ENCODE data around the gene PEDS1.
"Not testable (repeated sequence)": the region's sequence is repeated elsewhere in the genome, so short reads cannot be mapped to it uniquely, and the experiment has no call there.

PEDS1 gene
- long read RNA-seq, full-length matches to known transcripts, result 173 of 185 reads
- long read RNA-seq, partial matches to known transcripts, result 7 of 185 reads
- long read RNA-seq, other reads (novel, unspliced or antisense), result 5 of 185 reads

DNA sequence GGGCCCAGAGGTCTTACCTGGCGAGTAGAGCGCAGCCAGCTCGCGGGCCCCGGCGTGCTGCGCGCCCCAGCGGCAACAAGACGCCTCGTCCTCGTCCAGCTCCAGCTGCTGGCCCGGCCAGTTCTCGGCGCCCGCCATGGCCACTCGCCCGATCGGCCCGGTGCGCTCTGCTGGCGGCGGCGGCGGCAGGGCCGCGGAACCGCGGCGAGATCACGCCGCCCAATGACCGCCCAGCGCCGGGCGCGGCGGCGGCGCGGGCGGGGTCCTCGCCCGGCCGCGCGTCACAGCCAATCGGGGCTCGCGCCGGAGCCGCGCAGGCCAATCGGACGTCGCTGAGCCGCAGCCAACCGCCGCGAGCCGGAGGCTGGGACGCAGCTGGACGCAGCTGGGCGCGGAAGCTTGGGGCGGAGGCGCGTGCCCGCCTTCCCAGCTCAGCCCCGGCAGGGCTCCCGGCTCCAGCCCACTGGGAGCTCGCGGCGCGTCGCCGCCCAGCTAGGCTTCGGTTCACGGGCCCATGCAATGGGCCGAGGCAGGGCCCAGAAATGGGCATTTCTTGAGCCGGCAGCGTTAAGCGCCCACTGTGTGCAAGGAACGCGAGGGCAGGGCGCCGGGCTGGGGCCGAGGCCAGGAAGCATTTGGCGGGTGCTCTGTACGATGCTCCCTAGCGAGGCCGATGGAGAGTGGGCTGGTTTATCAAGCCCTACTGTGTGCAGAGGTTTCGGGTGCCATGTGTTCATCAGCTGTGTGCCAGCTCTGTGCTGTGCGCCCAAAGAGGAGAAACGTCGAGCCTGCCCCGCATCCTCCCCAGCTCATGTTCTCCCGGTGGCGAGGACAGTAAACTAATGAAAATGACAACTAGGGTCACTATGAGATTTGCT lies at the start of gene PEDS1:
Gene PEDS1 (minus strand): TSS at position 224 of the 878 bp plus-strand sequence. CDS start 86 bp downstream, at position 138.
- peak within 1 kb of the TSS; percentile 97 for H3K4me3 ChIP-seq (replicated peaks; ENCODE audit: insufficient read depth, low read length)
- TF ChIP-seq GABPA (IDR thresholded peaks at IDR 0.05; ENCODE audit: low read depth) (no peak), POLR2AphosphoS5 (IDR thresholded peaks at IDR 0.05; ENCODE audit: low read depth) (peak; percentile 82)
- DNase-seq (ENCODE audit: low read depth in 1 of 2, low spot score in 1 of 2), result peak; percentile 84 to 86
- H3K27ac ChIP-seq (replicated peaks), result peak within 1 kb of the TSS; percentile 86
- no peaks in the 10 kb centered on the region for H3K27me3 ChIP-seq (ENCODE audit: insufficient read depth, poor library complexity, severe bottlenecking)

DNA sequence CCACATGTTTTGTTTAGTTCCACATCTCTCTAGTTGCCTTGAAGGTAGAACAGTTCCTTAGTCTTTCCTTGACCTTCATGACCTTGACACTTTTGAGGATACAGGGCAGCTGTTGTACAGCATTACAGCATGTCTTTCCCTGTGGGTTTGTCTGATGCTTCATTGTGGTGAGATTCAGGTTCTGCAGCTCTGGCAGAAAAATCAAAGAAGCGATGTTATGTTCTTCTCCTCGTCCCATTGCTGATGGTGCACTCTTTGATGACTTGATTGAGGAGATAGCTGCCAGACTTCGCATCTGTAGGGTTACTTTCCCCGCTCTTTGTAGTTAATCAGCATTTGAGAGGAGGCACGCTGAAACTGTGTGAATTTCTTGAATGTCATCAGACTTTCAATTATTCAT lies 49.2 kb upstream of the PEDS1 start:
- no peak for DNase-seq (ENCODE audit: low read depth in 1 of 2, low spot score in 1 of 2)
- H3K27me3 ChIP-seq (ENCODE audit: insufficient read depth, poor library complexity, severe bottlenecking), result no peaks in the 10 kb centered on the region
- no peak for TF ChIP-seq SPI1 (IDR thresholded peaks at IDR 0.05; ENCODE audit: borderline replicate concordance, low read depth)
- H3K4me3 ChIP-seq (replicated peaks; ENCODE audit: insufficient read depth, low read length), result no peak overlapping the region
- no peak overlapping the region for H3K27ac ChIP-seq (replicated peaks)

DNA sequence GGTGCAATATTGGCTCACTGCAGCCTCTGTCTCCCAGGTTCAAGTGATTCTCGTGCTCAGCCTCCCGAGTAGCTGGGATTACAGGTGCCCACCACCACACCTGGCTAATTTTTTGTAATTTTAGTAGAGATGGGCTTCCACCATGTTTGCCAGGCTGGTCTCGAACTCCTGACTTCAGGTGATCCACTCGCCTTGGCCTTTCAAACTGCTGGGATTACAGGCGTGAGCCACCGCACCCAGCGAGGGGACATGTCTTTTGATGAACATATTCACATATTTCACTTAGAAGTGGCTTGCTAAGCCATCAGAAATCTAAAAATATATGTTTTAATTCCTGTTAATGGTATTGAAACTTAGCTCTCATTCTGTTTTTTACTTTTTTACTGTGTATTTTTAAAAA lies 48.2 kb upstream of the PEDS1 start:
- not testable (repeated sequence) for DNase-seq (ENCODE audit: low read depth in 1 of 2, low spot score in 1 of 2); H3K27me3 ChIP-seq (ENCODE audit: insufficient read depth, poor library complexity, severe bottlenecking); H3K27ac ChIP-seq (replicated peaks); H3K4me3 ChIP-seq (replicated peaks; ENCODE audit: insufficient read depth, low read length)

DNA sequence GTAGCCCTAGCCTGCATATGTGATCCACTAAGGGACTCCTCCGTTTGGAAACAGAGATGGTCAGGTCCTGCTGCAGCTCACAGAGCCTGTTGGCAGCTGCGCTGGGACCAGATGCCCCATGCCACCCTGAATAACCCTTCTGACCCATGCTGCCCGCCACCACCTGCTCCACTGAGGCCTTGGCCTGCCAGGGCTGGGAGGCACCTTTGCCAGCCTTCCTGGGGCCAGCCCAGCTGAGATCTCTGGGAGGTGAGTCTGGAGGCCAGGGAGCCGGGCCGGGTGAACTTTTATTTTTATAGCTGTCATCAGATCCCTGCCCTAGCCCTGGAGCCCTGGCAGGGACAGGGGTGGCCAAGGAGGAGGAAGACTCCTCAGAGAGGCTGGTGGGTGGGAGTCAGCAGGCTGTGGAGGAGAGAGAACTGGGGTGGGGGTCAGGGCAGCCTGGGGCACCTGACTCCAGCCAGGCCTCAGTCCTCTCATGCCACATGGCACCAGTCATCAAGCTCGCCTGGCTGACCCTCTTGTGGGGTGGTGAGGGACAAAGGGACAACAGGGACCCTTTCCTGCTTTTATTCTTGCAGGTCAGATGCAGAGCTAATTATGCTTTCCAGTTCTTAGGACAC lies 47.1 kb upstream of the PEDS1 start:
- DNase-seq (ENCODE audit: low read depth in 1 of 2, low spot score in 1 of 2), result no peak
- Histone ChIP-seq H3K4me3 (replicated peaks; ENCODE audit: insufficient read depth, low read length) (no peak overlapping the region), H3K27ac (replicated peaks) (no peak overlapping the region), H3K27me3 (ENCODE audit: insufficient read depth, poor library complexity, severe bottlenecking) (no peaks in the 10 kb centered on the region)
- TF ChIP-seq SPI1 (IDR thresholded peaks at IDR 0.05; ENCODE audit: borderline replicate concordance, low read depth) (no peak), POLR2AphosphoS5 (IDR thresholded peaks at IDR 0.05; ENCODE audit: low read depth) (no peak), GABPA (IDR thresholded peaks at IDR 0.05; ENCODE audit: low read depth) (no peak)
- TF ChIP-seq, protein P1, sequence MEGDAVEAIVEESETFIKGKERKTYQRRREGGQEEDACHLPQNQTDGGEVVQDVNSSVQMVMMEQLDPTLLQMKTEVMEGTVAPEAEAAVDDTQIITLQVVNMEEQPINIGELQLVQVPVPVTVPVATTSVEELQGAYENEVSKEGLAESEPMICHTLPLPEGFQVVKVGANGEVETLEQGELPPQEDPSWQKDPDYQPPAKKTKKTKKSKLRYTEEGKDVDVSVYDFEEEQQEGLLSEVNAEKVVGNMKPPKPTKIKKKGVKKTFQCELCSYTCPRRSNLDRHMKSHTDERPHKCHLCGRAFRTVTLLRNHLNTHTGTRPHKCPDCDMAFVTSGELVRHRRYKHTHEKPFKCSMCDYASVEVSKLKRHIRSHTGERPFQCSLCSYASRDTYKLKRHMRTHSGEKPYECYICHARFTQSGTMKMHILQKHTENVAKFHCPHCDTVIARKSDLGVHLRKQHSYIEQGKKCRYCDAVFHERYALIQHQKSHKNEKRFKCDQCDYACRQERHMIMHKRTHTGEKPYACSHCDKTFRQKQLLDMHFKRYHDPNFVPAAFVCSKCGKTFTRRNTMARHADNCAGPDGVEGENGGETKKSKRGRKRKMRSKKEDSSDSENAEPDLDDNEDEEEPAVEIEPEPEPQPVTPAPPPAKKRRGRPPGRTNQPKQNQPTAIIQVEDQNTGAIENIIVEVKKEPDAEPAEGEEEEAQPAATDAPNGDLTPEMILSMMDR (IDR thresholded peaks at IDR 0.05; ENCODE audit: insufficient read depth, low read length), result no peak
- TF ChIP-seq, protein P2, sequence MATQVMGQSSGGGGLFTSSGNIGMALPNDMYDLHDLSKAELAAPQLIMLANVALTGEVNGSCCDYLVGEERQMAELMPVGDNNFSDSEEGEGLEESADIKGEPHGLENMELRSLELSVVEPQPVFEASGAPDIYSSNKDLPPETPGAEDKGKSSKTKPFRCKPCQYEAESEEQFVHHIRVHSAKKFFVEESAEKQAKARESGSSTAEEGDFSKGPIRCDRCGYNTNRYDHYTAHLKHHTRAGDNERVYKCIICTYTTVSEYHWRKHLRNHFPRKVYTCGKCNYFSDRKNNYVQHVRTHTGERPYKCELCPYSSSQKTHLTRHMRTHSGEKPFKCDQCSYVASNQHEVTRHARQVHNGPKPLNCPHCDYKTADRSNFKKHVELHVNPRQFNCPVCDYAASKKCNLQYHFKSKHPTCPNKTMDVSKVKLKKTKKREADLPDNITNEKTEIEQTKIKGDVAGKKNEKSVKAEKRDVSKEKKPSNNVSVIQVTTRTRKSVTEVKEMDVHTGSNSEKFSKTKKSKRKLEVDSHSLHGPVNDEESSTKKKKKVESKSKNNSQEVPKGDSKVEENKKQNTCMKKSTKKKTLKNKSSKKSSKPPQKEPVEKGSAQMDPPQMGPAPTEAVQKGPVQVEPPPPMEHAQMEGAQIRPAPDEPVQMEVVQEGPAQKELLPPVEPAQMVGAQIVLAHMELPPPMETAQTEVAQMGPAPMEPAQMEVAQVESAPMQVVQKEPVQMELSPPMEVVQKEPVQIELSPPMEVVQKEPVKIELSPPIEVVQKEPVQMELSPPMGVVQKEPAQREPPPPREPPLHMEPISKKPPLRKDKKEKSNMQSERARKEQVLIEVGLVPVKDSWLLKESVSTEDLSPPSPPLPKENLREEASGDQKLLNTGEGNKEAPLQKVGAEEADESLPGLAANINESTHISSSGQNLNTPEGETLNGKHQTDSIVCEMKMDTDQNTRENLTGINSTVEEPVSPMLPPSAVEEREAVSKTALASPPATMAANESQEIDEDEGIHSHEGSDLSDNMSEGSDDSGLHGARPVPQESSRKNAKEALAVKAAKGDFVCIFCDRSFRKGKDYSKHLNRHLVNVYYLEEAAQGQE (IDR thresholded peaks at IDR 0.05; ENCODE audit: insufficient replicate concordance, low read depth), result no peak

DNA sequence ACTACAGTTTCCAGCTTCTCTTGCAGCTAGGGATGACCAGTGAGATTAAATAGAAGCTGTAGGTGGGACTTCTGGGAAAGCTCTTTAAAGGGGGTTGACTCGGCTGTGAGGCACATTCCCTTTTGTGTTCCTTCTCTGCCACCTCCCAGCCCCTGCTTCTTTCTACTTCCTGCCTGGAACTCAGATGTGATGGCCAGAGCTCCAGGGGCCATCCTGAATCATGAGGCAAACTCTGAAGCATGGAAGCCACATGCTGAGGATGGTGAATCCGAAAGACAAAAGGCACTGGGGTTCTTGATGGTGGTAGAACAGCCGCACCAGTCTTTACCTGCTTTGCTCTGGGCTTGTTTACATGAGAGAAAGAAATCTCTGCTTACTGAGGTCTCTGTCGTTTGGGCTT lies 46.2 kb upstream of the PEDS1 start:
- H3K4me3 ChIP-seq (replicated peaks; ENCODE audit: insufficient read depth, low read length), result no peak overlapping the region
- no peak for DNase-seq (ENCODE audit: low read depth in 1 of 2, low spot score in 1 of 2)
- TF ChIP-seq, protein P1 (IDR thresholded peaks at IDR 0.05; ENCODE audit: insufficient read depth, low read length), result no peak
- no peak for TF ChIP-seq GABPA (IDR thresholded peaks at IDR 0.05; ENCODE audit: low read depth)
- no peak for TF ChIP-seq SPI1 (IDR thresholded peaks at IDR 0.05; ENCODE audit: borderline replicate concordance, low read depth)
- TF ChIP-seq, protein P2 (IDR thresholded peaks at IDR 0.05; ENCODE audit: insufficient replicate concordance, low read depth), result no peak
- no peak for TF ChIP-seq POLR2AphosphoS5 (IDR thresholded peaks at IDR 0.05; ENCODE audit: low read depth)

More for the DNA sequence above, 46.2 kb upstream of the PEDS1 start:
- Histone ChIP-seq H3K27me3 (ENCODE audit: insufficient read depth, poor library complexity, severe bottlenecking) (no peaks in the 10 kb centered on the region), H3K27ac (replicated peaks) (no peak overlapping the region)

Measured in HL-60 (cell line).